Mesendoderm (in vitro differentiated cells): Measurements from ENCODE around the gene NEK3.
"Not testable (repeated sequence)": the region's sequence is repeated elsewhere in the genome, so short reads cannot be mapped to it uniquely, and the experiment has no call there.

ENCODE experiments used
- DNase-seq: peaks from one replicate; pipeline ENCODE4 v3.0.0; 2013
- H2AK5ac ChIP-seq: 2 replicates; pipeline ENCODE4 v1.6.1; 2013; ENCODE audit warnings: low read length, inconsistent platforms
- H2BK120ac ChIP-seq: 2 replicates; pipeline ENCODE4 v1.6.1; 2013; ENCODE audit warnings: low read depth, mild to moderate bottlenecking, low read length, moderate library complexity, mixed read lengths
- H2BK15ac ChIP-seq: replicated peaks from 2 replicates; pipeline ENCODE4 v1.6.1; 2013; ENCODE audit warnings: low read depth, mild to moderate bottlenecking, moderate library complexity
- H2BK5ac ChIP-seq: 2 replicates; pipeline ENCODE4 v1.6.1; 2013; ENCODE audit warnings: low read length, inconsistent platforms
- H3K18ac ChIP-seq: 2 replicates; pipeline ENCODE4 v1.6.1; 2013; ENCODE audit warnings: mild to moderate bottlenecking, low read length, mixed read lengths
- H3K23ac ChIP-seq: one replicate; pipeline ENCODE4 v1.6.1; 2013; ENCODE audit warnings: low read length
- H3K27ac ChIP-seq: 2 replicates; pipeline ENCODE4 v1.5.1; 2013; ENCODE audit warnings: low read depth, mild to moderate bottlenecking, inconsistent platforms, low read length, moderate library complexity
- H3K27me3 ChIP-seq: 2 replicates; pipeline ENCODE4 v1.6.1; 2013; ENCODE audit warnings: low read length, control low read depth, mild to moderate bottlenecking, inconsistent platforms; ENCODE audit not compliant: insufficient read depth, poor library complexity
- H3K36me3 ChIP-seq: 2 replicates; pipeline ENCODE4 v1.6.1; 2013; ENCODE audit warnings: low read length, inconsistent platforms; ENCODE audit not compliant: control insufficient read depth, insufficient read depth
- H3K4ac ChIP-seq: one replicate; pipeline ENCODE4 v1.6.1; 2013; ENCODE audit warnings: low read depth, mild to moderate bottlenecking, low read length, moderate library complexity
- H3K4me1 ChIP-seq: 2 replicates; pipeline ENCODE4 v1.6.1; 2013; ENCODE audit warnings: low read depth, low read length, inconsistent platforms; ENCODE audit not compliant: control insufficient read depth
- H3K4me2 ChIP-seq: 2 replicates; pipeline ENCODE4 v1.6.1; 2013; ENCODE audit warnings: low read length
- H3K4me3 ChIP-seq: 2 replicates; pipeline ENCODE4 v1.5.1; 2013; ENCODE audit warnings: mild to moderate bottlenecking, low read length
- H3K56ac ChIP-seq: one replicate; pipeline ENCODE4 v1.6.1; 2013; ENCODE audit warnings: low read length
- H3K79me1 ChIP-seq: 2 replicates; pipeline ENCODE4 v1.6.1; 2013; ENCODE audit warnings: low read length, inconsistent platforms
- H3K79me2 ChIP-seq: 2 replicates; pipeline ENCODE4 v1.6.1; 2013; ENCODE audit warnings: mild to moderate bottlenecking, low read length; ENCODE audit not compliant: control insufficient read depth, insufficient read depth
- H3K9ac ChIP-seq: 2 replicates; pipeline ENCODE4 v1.6.1; 2013; ENCODE audit warnings: low read length, inconsistent platforms
- H4K5ac ChIP-seq: one replicate; pipeline ENCODE4 v1.6.1; 2013; ENCODE audit warnings: low read length
- H4K8ac ChIP-seq: one replicate; pipeline ENCODE4 v1.6.1; 2013; ENCODE audit warnings: low read depth, mild to moderate bottlenecking, control low read depth, low read length, moderate library complexity
- WGBS: extraction: QIAGEN DNeasy Blood & Tissue Kit; methylation state at CpG from one replicate; pipeline ENCODE4 v1.1.7; 2013; ENCODE audit warnings: low lambda C conversion rate, missing lambda C conversion rate; ENCODE audit not compliant: insufficient coverage; ENCODE audit errors: extremely low coverage; 5-methylcytosine and 5-hydroxymethylcytosine counted together

NEK3 gene

DNA sequence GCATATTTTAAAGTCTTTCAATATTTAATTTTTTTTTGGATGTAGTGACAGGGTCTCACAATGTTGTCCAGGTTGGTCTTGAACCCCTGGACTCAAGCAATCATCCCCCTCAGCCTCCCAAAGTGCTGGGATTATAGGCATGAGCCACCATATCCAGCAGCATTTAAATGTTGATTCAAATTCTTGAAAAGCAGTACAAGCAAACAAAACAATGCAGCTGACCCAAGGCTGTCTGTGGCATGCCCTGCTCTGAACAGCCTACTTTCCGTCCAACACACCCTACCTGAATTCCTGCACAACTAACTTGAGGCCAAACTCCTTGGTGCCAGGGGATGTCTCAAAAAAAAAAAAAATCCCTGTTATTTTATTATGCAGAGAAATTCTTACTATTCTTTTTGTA lies 53.6 kb downstream of the NEK3 start:
- no peak overlapping the region for H3K4me3 ChIP-seq
- no peak for DNase-seq
- H3K18ac ChIP-seq, result no peak overlapping the region
- no CpG with 5 or more reads among the region's 1 CpG for WGBS
- no peaks in the 10 kb centered on the region for H3K79me2 ChIP-seq
- H3K4ac ChIP-seq, result no peak overlapping the region
- no peak overlapping the region for H2AK5ac ChIP-seq
- no peak overlapping the region for H3K56ac ChIP-seq
- no peaks in the 10 kb centered on the region for H3K4me1 ChIP-seq
- no peak overlapping the region for H3K27ac ChIP-seq
- H3K79me1 ChIP-seq, result no peaks in the 10 kb centered on the region
- H4K5ac ChIP-seq, result no peak overlapping the region
- H2BK15ac ChIP-seq, result no peak overlapping the region
- H3K27me3 ChIP-seq, result no peaks in the 10 kb centered on the region
- no peak overlapping the region for H3K9ac ChIP-seq
- no peak overlapping the region for H4K8ac ChIP-seq
- no peak overlapping the region for H2BK120ac ChIP-seq
- H3K36me3 ChIP-seq, result no peaks in the 10 kb centered on the region
- no peak overlapping the region for H3K23ac ChIP-seq
- no peak overlapping the region for H2BK5ac ChIP-seq
- no peak overlapping the region for H3K4me2 ChIP-seq

DNA sequence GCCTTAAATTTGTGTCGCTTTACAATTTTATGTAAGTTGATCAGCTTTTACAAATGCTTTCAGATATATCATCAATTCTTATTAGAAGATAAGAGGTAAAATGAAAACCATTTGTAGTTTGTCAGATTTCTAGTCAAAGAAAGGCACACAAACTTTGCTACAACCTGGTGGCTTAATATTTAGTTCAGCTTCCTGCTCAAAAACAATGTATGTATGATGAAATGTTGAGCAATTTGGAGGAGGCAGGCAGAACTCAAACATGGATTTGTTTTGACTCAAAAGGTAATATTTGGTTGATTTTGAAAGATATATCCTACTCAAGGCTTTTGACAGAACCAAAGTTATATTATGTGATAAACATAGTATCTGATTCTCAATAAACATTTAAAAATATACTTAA lies 54.8 kb downstream of the NEK3 start:
- Histone ChIP-seq H3K18ac (no peak overlapping the region), H3K79me1 (no peaks in the 10 kb centered on the region), H2BK120ac (no peak overlapping the region), H3K23ac (no peak overlapping the region), H3K27ac (no peak overlapping the region), H3K4me2 (no peak overlapping the region), H3K27me3 (no peaks in the 10 kb centered on the region), H4K8ac (no peak overlapping the region), H3K56ac (no peak overlapping the region), H3K9ac (no peak overlapping the region), H3K36me3 (no peaks in the 10 kb centered on the region), H2AK5ac (no peak overlapping the region), H3K79me2 (no peaks in the 10 kb centered on the region), H2BK15ac (no peak overlapping the region), H3K4me3 (no peak overlapping the region), H3K4ac (no peak overlapping the region), H2BK5ac (no peak overlapping the region), H4K5ac (no peak overlapping the region), H3K4me1 (no peaks in the 10 kb centered on the region)
- no CpG with 5 or more reads among the region's 1 CpG for WGBS
- DNase-seq, result no peak

- H2BK120ac ChIP-seq, result no peak overlapping the region
- H3K79me1 ChIP-seq, result no peaks in the 10 kb centered on the region
- H2AK5ac ChIP-seq, result no peak overlapping the region
- H3K56ac ChIP-seq, result no peak overlapping the region
- no peaks in the 10 kb centered on the region for H3K4me1 ChIP-seq
- H3K4me3 ChIP-seq, result no peak overlapping the region
- no peaks in the 10 kb centered on the region for H3K27me3 ChIP-seq
- no peak overlapping the region for H3K4me2 ChIP-seq
- no peaks in the 10 kb centered on the region for H3K36me3 ChIP-seq
- no peak overlapping the region for H2BK15ac ChIP-seq
- no peaks in the 10 kb centered on the region for H3K79me2 ChIP-seq
- no peak overlapping the region for H3K4ac ChIP-seq
- no peak overlapping the region for H3K18ac ChIP-seq
- H2BK5ac ChIP-seq, result no peak overlapping the region
- no CpG with 5 or more reads among the region's 5 CpGs for WGBS
- H3K27ac ChIP-seq, result no peak overlapping the region
- no peak overlapping the region for H3K23ac ChIP-seq
- H4K8ac ChIP-seq, result no peak overlapping the region
- H4K5ac ChIP-seq, result no peak overlapping the region
- no peak overlapping the region for H3K9ac ChIP-seq
- DNase-seq, result no peak
Observed at GRCh38 chr13:52103386-52103785, 56.0 kb downstream of the NEK3 start.

DNA sequence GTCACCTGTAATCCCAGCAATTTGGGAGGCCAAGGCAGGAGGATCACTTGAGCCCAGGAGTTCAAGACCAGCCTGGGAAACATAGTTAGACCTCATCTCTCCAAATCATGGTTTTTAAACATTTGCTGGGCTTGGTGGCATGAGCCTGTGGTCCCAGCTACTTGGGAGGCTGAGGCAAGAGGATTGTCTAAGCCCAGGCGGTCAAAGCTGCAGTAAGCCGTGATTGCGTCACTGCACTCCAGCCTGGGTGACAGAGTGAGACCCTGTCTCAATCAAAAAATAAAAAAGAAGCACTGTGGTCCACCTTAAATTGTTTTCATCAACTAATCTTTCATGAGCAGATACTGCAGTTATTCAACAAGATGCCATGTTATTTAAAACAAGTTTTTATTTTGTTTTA lies 57.0 kb downstream of the NEK3 start:
- H3K4me2 ChIP-seq, DNase-seq, H4K5ac ChIP-seq, H3K79me2 ChIP-seq, H2BK120ac ChIP-seq, H3K23ac ChIP-seq, H3K4me1 ChIP-seq, H2AK5ac ChIP-seq, H2BK15ac ChIP-seq, H3K4ac ChIP-seq, H2BK5ac ChIP-seq, H3K27ac ChIP-seq, H3K27me3 ChIP-seq, H3K36me3 ChIP-seq, H3K18ac ChIP-seq, H3K9ac ChIP-seq, H3K79me1 ChIP-seq, H3K4me3 ChIP-seq, H4K8ac ChIP-seq, H3K56ac ChIP-seq: not testable (repeated sequence)
- WGBS, result no CpG with 5 or more reads among the region's 3 CpGs

- WGBS, result no CpG with 5 or more reads among the region's 5 CpGs
- H3K79me1 ChIP-seq, result no peaks in the 10 kb centered on the region
Observed at GRCh38 chr13:52097197-52097596, 62.2 kb downstream of the NEK3 start.

GRCh38 chr13:52096748-52097147 lies 62.6 kb downstream of the NEK3 start:
- WGBS, result no CpG with 5 or more reads among the region's 3 CpGs
- H3K27me3 ChIP-seq, result no peaks in the 10 kb centered on the region
- no peak overlapping the region for H3K4me2 ChIP-seq
- H3K18ac ChIP-seq, result no peak overlapping the region
- H2AK5ac ChIP-seq, result no peak overlapping the region
- H2BK5ac ChIP-seq, result no peak overlapping the region
- H3K4me3 ChIP-seq, result no peak overlapping the region
- H3K9ac ChIP-seq, result no peak overlapping the region
- H4K8ac ChIP-seq, result no peak overlapping the region
- H4K5ac ChIP-seq, result no peak overlapping the region
- DNase-seq, result no peak
- no peak overlapping the region for H3K27ac ChIP-seq
- H3K56ac ChIP-seq, result no peak overlapping the region
- H3K4ac ChIP-seq, result no peak overlapping the region
- no peaks in the 10 kb centered on the region for H3K36me3 ChIP-seq
- H3K4me1 ChIP-seq, result no peaks in the 10 kb centered on the region
- H3K23ac ChIP-seq, result no peak overlapping the region
- no peak overlapping the region for H2BK120ac ChIP-seq
- no peak overlapping the region for H2BK15ac ChIP-seq
- no peaks in the 10 kb centered on the region for H3K79me2 ChIP-seq
- no peaks in the 10 kb centered on the region for H3K79me1 ChIP-seq

More at GRCh38 chr13:52097197-52097596, 62.2 kb downstream of the NEK3 start:
- Histone ChIP-seq H3K27ac (no peak overlapping the region), H4K5ac (no peak overlapping the region), H3K4me1 (no peaks in the 10 kb centered on the region), H3K27me3 (no peaks in the 10 kb centered on the region), H3K4me3 (no peak overlapping the region), H3K4me2 (no peak overlapping the region), H2AK5ac (no peak overlapping the region), H3K4ac (no peak overlapping the region), H3K56ac (no peak overlapping the region), H2BK5ac (no peak overlapping the region), H4K8ac (no peak overlapping the region), H3K18ac (no peak overlapping the region), H3K9ac (no peak overlapping the region), H2BK15ac (no peak overlapping the region), H3K23ac (no peak overlapping the region), H3K79me2 (no peaks in the 10 kb centered on the region), H3K36me3 (no peaks in the 10 kb centered on the region), H2BK120ac (no peak overlapping the region)
- no peak for DNase-seq
